Ecto neural progenitor cell (in vitro differentiated cells): ENCODE measurements around the gene CMTM1.
A peak's percentile ranks its signal among the peaks of the same experiment; 100 is the strongest.
"Not testable (repeated sequence)": the region's sequence is repeated elsewhere in the genome, so short reads cannot be mapped to it uniquely, and the experiment has no call there.

Experiments used
- DNase-seq: peaks from one replicate; pipeline ENCODE4 v3.0.0-alpha.2; 2018; ENCODE audit warnings: low spot score

Gene CMTM1

GRCh38 chr16:66592814-66593213 lies 26.6 kb downstream of the CMTM1 start:
- no peak for DNase-seq

GRCh38 chr16:66594739-66595138 lies 28.5 kb downstream of the CMTM1 start:
- DNase-seq, result no peak

- not testable (repeated sequence) for DNase-seq
Measured at GRCh38 chr16:66596559-66596958, 30.3 kb downstream of the CMTM1 start.

GRCh38 chr16:66596986-66597848 lies 31.0 kb downstream of the CMTM1 start:
- no peak for DNase-seq

GRCh38 chr16:66598111-66598510 lies 31.9 kb downstream of the CMTM1 start:
- no peak for DNase-seq

- no peak for DNase-seq
Measured at GRCh38 chr16:66599726-66600125, 33.5 kb downstream of the CMTM1 start.

GRCh38 chr16:66600477-66600876 lies 34.2 kb downstream of the CMTM1 start:
- DNase-seq, result no peak

GRCh38 chr16:66601471-66601870 lies 35.2 kb downstream of the CMTM1 start:
- DNase-seq, result no peak

- peak; percentile 86 for DNase-seq
Measured at GRCh38 chr16:66603537-66604375, 37.5 kb downstream of the CMTM1 start.

GRCh38 chr16:66604376-66605176 lies 38.3 kb downstream of the CMTM1 start, which contains the start of gene CMTM3:
CMTM3 (plus strand) TSS chr16:66604704; CDS start chr16:66604806, 102 bp downstream.
- peak; percentile 90 for DNase-seq

- peak; percentile 73 for DNase-seq
Measured at GRCh38 chr16:66605177-66605978, 39.1 kb downstream of the CMTM1 start.

- DNase-seq, result no peak
Measured at GRCh38 chr16:66605979-66606751, 39.9 kb downstream of the CMTM1 start.

GRCh38 chr16:66608241-66609138 lies 42.3 kb downstream of the CMTM1 start:
- peak; percentile 92 for DNase-seq

- no peak for DNase-seq
Measured at GRCh38 chr16:66609139-66609510, 42.9 kb downstream of the CMTM1 start.

GRCh38 chr16:66610111-66610820 lies 44.0 kb downstream of the CMTM1 start:
- DNase-seq, result no peak

GRCh38 chr16:66611911-66612310 lies 45.7 kb downstream of the CMTM1 start:
- DNase-seq, result not testable (repeated sequence)

GRCh38 chr16:66612422-66612821 lies 46.2 kb downstream of the CMTM1 start:
- DNase-seq, result no peak

GRCh38 chr16:66614161-66614802 lies 48.0 kb downstream of the CMTM1 start:
- DNase-seq, result no peak
